MCF 10A (cell line): Measurements from ENCODE around the gene ZNF670. TPM values are rescaled to one million over a fixed set of nuclear protein-coding genes. Genes with fewer than 3 reads are reported as not detected.

Source experiments
- BruUV-seq: library from RNA; stranded (reverse); fragments of 400-500 nt; replicated peaks from 2 replicates; lab custom pipeline; 2021; lab: Mats Ljungman, UMichigan
- CTCF ChIA-PET: fragments of 300-600 bp; sonication (Branson Sonifier 250); formaldehyde crosslinking; extraction: SDS; loops from one replicate; lab custom pipeline; 2021; ENCODE audit warnings: antibody characterized with exemption, inconsistent platforms; lab: Yijun Ruan, JAX
- POLR2A ChIA-PET: fragments of 300-600, 350-650 bp; sonication (Branson Sonifier 250); formaldehyde crosslinking; extraction: SDS; loops from one replicate; lab custom pipeline; 2020; ENCODE audit warnings: antibody characterized with exemption, inconsistent platforms; lab: Yijun Ruan, JAX
- DNase-seq: peaks from one replicate; pipeline ENCODE4 v3.0.0-alpha.2; 2018; ENCODE audit not compliant: unreplicated experiment
- H3K27ac Mint-ChIP-seq: one replicate; pipeline ENCODE4 v1.8.0; 2022; ENCODE audit warnings: mild to moderate bottlenecking, low read depth, mixed read lengths; ENCODE audit not compliant: unreplicated experiment
- H3K27me3 Mint-ChIP-seq: one replicate; pipeline ENCODE4 v1.8.0; 2022; ENCODE audit warnings: mixed read lengths; ENCODE audit not compliant: insufficient read depth, unreplicated experiment
- H3K36me3 Mint-ChIP-seq: one replicate; pipeline ENCODE4 v1.8.0; 2022; ENCODE audit warnings: mild to moderate bottlenecking, moderate library complexity, mixed read lengths; ENCODE audit not compliant: insufficient read depth, unreplicated experiment
- H3K4me1 Mint-ChIP-seq: one replicate; pipeline ENCODE4 v1.8.0; 2022; ENCODE audit warnings: mixed read lengths; ENCODE audit not compliant: insufficient read depth, unreplicated experiment
- H3K4me3 Mint-ChIP-seq: one replicate; pipeline ENCODE4 v1.8.0; 2022; ENCODE audit warnings: mild to moderate bottlenecking, moderate library complexity, mixed read lengths; ENCODE audit not compliant: unreplicated experiment
- H3K9me3 Mint-ChIP-seq: one replicate; pipeline ENCODE4 v1.8.0; 2022; ENCODE audit warnings: mixed read lengths; ENCODE audit not compliant: unreplicated experiment
- CTCF ChIP-seq: fragments of 200-600 bp; IDR thresholded peaks from one replicate; pipeline ENCODE4 v1.8.0; 2022; ENCODE audit warnings: antibody characterized with exemption, mild to moderate bottlenecking; ENCODE audit not compliant: unreplicated experiment
- intact Hi-C: fragments of 100-400 bp; cut with micrococcal nuclease; formaldehyde crosslinking; loops from 2 replicates; pipeline ENCODE4 v1.14.1; 2022
- total RNA-seq: library from RNA; stranded (reverse); gene quantifications from 2 replicates; pipeline ENCODE4 v1.2.3, GENCODE V29; 2022

ZNF670 gene
- total RNA-seq, 1 experiment from 2014 or later, result 7.1 TPM

DNA sequence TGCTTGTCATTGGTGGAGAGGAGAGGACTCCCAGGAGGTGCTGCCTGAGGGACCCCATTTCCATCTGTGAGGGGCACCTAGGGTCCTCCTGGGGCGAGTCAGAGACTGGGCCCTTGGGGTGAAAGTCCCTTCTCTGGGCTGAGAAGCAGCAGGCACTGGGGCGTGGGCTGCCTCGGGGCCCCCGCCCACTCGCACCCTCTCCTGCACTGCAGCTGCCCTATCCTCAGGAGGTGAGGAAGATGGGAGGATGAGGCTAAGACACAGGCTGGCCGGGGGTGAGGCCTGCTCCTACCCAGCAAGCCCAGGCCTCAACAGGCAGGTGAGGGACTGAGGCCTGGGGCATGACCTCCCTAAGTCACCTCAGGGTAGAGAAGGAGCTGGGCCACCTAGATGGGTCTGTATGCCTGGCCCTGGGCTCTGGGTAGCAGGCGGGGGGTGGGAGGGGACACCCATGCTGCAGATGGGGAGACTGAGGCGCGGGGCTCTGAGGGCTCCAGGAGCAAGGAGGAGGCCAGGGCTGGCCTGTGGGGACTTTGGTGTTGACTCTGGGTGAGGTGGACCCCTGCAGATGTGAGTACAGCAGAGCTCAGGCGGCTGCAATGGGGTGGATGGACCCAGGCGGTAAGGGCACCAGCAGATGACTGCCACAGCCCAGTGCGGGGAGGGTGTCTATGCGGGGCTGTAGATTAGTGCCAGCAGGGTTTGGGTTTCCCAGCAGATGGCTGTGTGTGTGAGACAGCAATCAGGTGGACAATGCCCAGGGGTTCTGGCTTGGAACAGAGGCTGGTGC lies 35.9 kb upstream of the ZNF670 start:
- BruUV-seq, result no TSS peak
- peaks cover 5% of the 10 kb centered on the region for H3K9me3 Mint-ChIP-seq
- H3K27me3 Mint-ChIP-seq, result no peaks in the 10 kb centered on the region
- H3K4me1 Mint-ChIP-seq, result peaks cover 13% of the 10 kb centered on the region
- intact Hi-C loops, result no loop called here
- ChIA-PET CTCF (interaction anchor here (0.6 kb wide), 1 partner anchor 8 kb away, joined by 3 read pairs; no protein-coding TSS in a partner anchor), POLR2A (no interaction called here)
- H3K27ac Mint-ChIP-seq, result no peak overlapping the region
- no peak overlapping the region for H3K4me3 Mint-ChIP-seq
- no peaks in the 10 kb centered on the region for H3K36me3 Mint-ChIP-seq
- DNase-seq, result no peak
- no peak for TF ChIP-seq CTCF

- H3K4me3 Mint-ChIP-seq, result no peak overlapping the region
- intact Hi-C loops, result no loop called here
- H3K36me3 Mint-ChIP-seq, result no peaks in the 10 kb centered on the region
- TF ChIP-seq CTCF, result no peak
- BruUV-seq, result no TSS peak
- no peak overlapping the region for H3K27ac Mint-ChIP-seq
- H3K9me3 Mint-ChIP-seq, result peaks cover under 1% of the 10 kb centered on the region
- H3K27me3 Mint-ChIP-seq, result no peaks in the 10 kb centered on the region
- no peak for DNase-seq
- POLR2A ChIA-PET, result no interaction called here
- peaks cover 13% of the 10 kb centered on the region for H3K4me1 Mint-ChIP-seq
- CTCF ChIA-PET, result no interaction called here
These were observed 35.2 kb upstream of the ZNF670 start for GRCh38 chr1:247113733-247114271.

GRCh38 chr1:247113094-247113497 lies 34.5 kb upstream of the ZNF670 start:
- intact Hi-C loops, result no loop called here
- no peak for TF ChIP-seq CTCF
- peaks cover 8% of the 10 kb centered on the region for H3K9me3 Mint-ChIP-seq
- peak overlapping the region; percentile 77 for H3K27ac Mint-ChIP-seq
- peak; percentile 74 for DNase-seq
- H3K27me3 Mint-ChIP-seq, result no peaks in the 10 kb centered on the region
- ChIA-PET POLR2A (no interaction called here), CTCF (no interaction called here)
- peak overlapping the region; percentile 44 for H3K4me3 Mint-ChIP-seq
- no TSS peak for BruUV-seq
- H3K4me1 Mint-ChIP-seq, result peaks cover 13% of the 10 kb centered on the region
- no peaks in the 10 kb centered on the region for H3K36me3 Mint-ChIP-seq

DNA sequence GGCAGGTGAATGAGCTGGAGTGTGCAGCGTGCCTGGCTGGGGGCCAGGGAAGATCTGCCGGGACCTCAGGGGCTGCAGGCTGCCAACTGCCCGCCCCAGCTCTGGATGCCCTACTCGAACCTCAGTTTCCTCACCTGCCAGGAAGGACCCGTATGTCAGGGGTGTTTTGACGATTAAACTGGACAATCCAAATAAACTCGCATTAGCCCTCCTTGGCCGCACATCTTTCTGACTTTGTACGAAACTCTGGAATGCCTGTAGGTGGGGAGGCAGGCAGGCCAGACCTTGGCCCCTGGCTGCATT lies 33.8 kb upstream of the ZNF670 start:
- CTCF ChIA-PET, result interaction anchor here (0.6 kb wide), 1 partner anchor 98 kb away, joined by 5 read pairs; no protein-coding TSS in a partner anchor
- peak overlapping the region; percentile 44 for H3K4me3 Mint-ChIP-seq
- intact Hi-C loops, result no loop called here
- H3K9me3 Mint-ChIP-seq, result peaks cover 15% of the 10 kb centered on the region
- no peaks in the 10 kb centered on the region for H3K27me3 Mint-ChIP-seq
- DNase-seq, result no peak
- TF ChIP-seq CTCF, result no peak
- no peak overlapping the region for H3K27ac Mint-ChIP-seq
- H3K36me3 Mint-ChIP-seq, result no peaks in the 10 kb centered on the region
- BruUV-seq, result no TSS peak
- H3K4me1 Mint-ChIP-seq, result peaks cover 13% of the 10 kb centered on the region
- POLR2A ChIA-PET, result no interaction called here
